ENCODE data around the gene DFFB. TPM values are rescaled to one million over a fixed set of nuclear protein-coding genes. Genes with fewer than 3 reads are reported as not detected.
"Not testable (repeated sequence)": the region's sequence is repeated elsewhere in the genome, so short reads cannot be mapped to it uniquely, and the experiment has no call there.

Gene DFFB, protein sequence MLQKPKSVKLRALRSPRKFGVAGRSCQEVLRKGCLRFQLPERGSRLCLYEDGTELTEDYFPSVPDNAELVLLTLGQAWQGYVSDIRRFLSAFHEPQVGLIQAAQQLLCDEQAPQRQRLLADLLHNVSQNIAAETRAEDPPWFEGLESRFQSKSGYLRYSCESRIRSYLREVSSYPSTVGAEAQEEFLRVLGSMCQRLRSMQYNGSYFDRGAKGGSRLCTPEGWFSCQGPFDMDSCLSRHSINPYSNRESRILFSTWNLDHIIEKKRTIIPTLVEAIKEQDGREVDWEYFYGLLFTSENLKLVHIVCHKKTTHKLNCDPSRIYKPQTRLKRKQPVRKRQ
- total RNA-seq, result 1 to 10 TPM; 1.6 to 8.2 (median 3.2) TPM

DNA sequence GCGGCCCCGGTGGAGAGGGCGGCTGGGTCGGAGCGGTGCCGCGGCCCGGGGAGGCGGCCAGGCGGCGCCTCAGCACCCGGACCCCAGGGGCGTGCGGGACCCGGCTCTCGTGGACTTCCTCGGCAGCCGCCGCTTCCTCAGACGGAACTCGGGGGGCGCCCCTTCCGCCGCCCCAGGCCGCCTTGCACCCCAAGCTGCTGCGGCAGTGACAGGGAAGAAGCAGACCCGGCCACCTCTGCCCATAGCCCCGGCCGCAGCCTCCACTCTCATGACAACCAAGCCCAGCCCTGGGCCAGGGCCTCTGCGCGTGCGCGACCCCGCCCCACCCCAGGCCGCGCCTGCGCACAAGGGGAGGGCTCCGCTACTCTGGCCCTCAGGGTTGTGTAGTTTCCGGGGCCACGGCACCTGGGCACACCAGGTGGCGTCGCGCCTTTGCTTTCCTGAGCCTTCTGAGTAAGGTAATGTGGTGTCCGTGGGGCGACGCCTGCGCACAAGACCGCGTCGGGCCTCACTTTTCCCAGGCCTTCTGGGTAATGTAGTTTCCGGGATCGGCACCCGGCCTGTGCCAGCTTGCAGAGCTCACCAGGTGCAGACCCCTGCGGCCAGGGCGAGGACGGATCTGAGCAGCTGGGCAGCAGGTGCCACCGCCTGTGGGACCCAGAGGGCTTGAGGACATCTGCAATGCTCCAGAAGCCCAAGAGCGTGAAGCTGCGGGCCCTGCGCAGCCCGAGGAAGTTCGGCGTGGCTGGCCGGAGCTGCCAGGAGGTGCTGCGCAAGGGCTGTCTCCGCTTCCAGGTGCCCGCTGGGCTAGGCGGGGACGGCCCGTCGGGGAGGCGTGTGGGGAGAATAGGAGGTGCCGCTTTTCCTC lies at the start of gene DFFB, which contains the start of gene CEP104:
DFFB (plus strand) TSS at position 554 of the 868 bp plus-strand sequence; CDS start at position 682, 128 bp downstream.
CEP104 (minus strand) TSS at position 289 of the 868 bp plus-strand sequence. CDS start 4,804 bp downstream, outside the sequence.
- Histone ChIP-seq H3K27me3 (no peaks in the 10 kb centered on the region), H3K4me1 (peaks cover 16 to 42% (median 21%) of the 10 kb centered on the region in 3 donors), H3K9me3 (no peaks in the 10 kb centered on the region), H3K27ac (peak within 1 kb of the TSS; percentile 74 to 95 (median 90)), H3K4me3 (peak within 1 kb of the TSS; percentile 72 to 100 (median 87)), H3K36me3 (peaks cover 0 to 2% (median 0%) of the 10 kb centered on the region in 3 donors)
- DNase-seq, result peak; percentile 86
- intact Hi-C loops (cut with DNase I), result loop anchor here (5.0 kb wide), 1 partner anchor 45 kb away; the partner anchor contains the start of gene C1orf174
- no CpG with 5 or more reads among the region's 73 CpGs for WGBS, 2 donors
- TF ChIP-seq CTCF (IDR thresholded peaks at IDR 0.05), result peak in 4 of 6 experiments; percentile 16 to 84 (median 36)
- peak in 3 of 4 donors; percentile 30 to 76 (median 61) for TF ChIP-seq POLR2A (IDR thresholded peaks at IDR 0.05)

- TF ChIP-seq POLR2A (IDR thresholded peaks at IDR 0.05) (no peak), CTCF (IDR thresholded peaks at IDR 0.05) (no peak)
- Histone ChIP-seq H3K27me3 (peaks cover 0 to 28% (median 0%) of the 10 kb centered on the region in 4 donors), H3K4me1 (no peaks in the 10 kb centered on the region), H3K36me3 (no peaks in the 10 kb centered on the region), H3K4me3 (no peak overlapping the region), H3K27ac (no peak overlapping the region), H3K9me3 (no peaks in the 10 kb centered on the region)
- WGBS, 2 donors, result 75 to 94% methylated on average over 4 to 5 of the region's 5 CpGs
- intact Hi-C loops (cut with DNase I), result no loop called here
- DNase-seq, result no peak
Observed at GRCh38 chr1:3807769-3808168, 49.5 kb upstream of the DFFB start.

GRCh38 chr1:3809680-3810079 lies 47.6 kb upstream of the DFFB start:
- DNase-seq, result no peak
- Histone ChIP-seq H3K27me3 (peaks cover 0 to 11% (median 0%) of the 10 kb centered on the region in 4 donors), H3K36me3 (peaks cover 0 to 14% (median 0%) of the 10 kb centered on the region in 3 donors), H3K27ac (no peak overlapping the region), H3K4me1 (no peaks in the 10 kb centered on the region), H3K9me3 (no peaks in the 10 kb centered on the region), H3K4me3 (no peak overlapping the region)
- intact Hi-C loops (cut with DNase I), result no loop called here
- no peak for TF ChIP-seq POLR2A (IDR thresholded peaks at IDR 0.05)
- TF ChIP-seq CTCF (IDR thresholded peaks at IDR 0.05), result no peak
- 60 to 69% methylated on average over 7 of the region's 7 CpGs for WGBS, 2 donors

DNA sequence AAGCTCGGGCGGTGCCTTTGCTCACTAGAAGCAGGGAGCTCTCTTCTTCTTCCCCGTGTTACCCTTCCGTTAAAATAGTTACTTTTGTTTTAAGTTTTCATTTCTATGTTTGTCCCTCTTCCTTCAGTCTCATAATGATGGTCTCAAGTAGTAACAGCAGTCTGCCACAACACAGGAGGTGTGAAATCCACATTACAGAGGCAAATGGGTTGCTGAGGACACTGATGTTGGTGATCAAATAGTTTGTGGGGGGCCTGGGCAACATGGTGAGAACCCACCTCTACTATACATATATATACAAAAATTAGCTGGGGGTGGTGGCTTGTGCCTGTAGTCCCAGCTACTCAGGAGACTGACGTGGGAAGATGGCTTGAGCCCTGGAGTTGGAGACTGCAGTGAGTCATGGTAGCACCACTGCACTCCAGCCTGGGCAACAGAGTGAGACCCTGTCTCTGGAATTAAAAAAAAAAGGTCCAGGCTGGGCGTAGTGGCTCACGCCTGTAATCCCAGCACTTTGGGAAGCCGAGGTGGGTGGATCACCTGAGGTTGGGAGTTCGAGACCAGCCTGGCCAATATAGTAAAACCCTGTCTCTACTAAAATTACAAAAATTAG lies 47.0 kb upstream of the DFFB start:
- H3K4me1 ChIP-seq; DNase-seq; H3K27ac ChIP-seq; H3K4me3 ChIP-seq; H3K9me3 ChIP-seq; intact Hi-C loops (cut with DNase I): not testable (repeated sequence)
- WGBS, 2 donors, result 73 to 79% methylated on average over 8 to 9 of the region's 9 CpGs
- H3K27me3 ChIP-seq, result peaks cover 0 to 11% (median 0%) of the 10 kb centered on the region in 4 donors
- H3K36me3 ChIP-seq, result peaks cover 0 to 19% (median 0%) of the 10 kb centered on the region in 3 donors

DNA sequence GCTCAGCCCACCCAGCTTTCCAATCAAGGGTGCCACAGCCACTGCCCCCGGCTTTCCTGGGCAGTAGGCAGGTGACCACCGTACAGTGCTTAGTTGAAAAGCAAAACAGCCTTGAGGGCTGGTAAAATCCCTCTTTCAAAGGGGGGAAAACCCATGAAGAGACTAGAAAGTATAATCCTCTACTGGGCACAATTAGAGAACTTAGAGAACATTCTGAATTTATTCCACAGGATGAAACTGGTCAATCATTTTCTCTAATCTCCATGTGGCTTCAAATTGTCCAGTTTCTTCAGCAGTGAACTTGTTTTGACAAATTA lies 45.7 kb upstream of the DFFB start:
- H3K27ac ChIP-seq, result no peak overlapping the region
- H3K4me1 ChIP-seq, result no peaks in the 10 kb centered on the region

More for the DNA sequence above, 45.7 kb upstream of the DFFB start:
- intact Hi-C loops (cut with DNase I), result no loop called here
- no peak for DNase-seq
- H3K36me3 ChIP-seq, result peaks cover 0 to 32% (median 6%) of the 10 kb centered on the region in 3 donors
- TF ChIP-seq POLR2A (IDR thresholded peaks at IDR 0.05) (no peak), CTCF (IDR thresholded peaks at IDR 0.05) (no peak)
- 38% methylated on average over 1 of the region's 2 CpGs; no CpG with 5 or more reads in 1 of the 2 donors for WGBS, 2 donors
- H3K27me3 ChIP-seq, result peaks cover 0 to 11% (median 0%) of the 10 kb centered on the region in 4 donors
- no peak overlapping the region for H3K4me3 ChIP-seq
- no peaks in the 10 kb centered on the region for H3K9me3 ChIP-seq

All from esophagus squamous epithelium (tissue), 5 donors.